ENCODE measurements around the gene EID1.
"Not testable (repeated sequence)": the region's sequence is repeated elsewhere in the genome, so short reads cannot be mapped to it uniquely, and the experiment has no call there.

The EID1 gene

GRCh38 chr15:48905847-48906246, 27.9 kb downstream of the EID1 start:
- in situ Hi-C loops (cut with MboI; ENCODE audit: low sequenced_read_pairs), result no loop called here

GRCh38 chr15:48909313-48909712, 31.4 kb downstream of the EID1 start:
- in situ Hi-C loops (cut with MboI; ENCODE audit: low sequenced_read_pairs), result not testable (repeated sequence)

GRCh38 chr15:48910554-48910953, 32.6 kb downstream of the EID1 start:
- in situ Hi-C loops (cut with MboI; ENCODE audit: low sequenced_read_pairs), result not testable (repeated sequence)

GRCh38 chr15:48913141-48913540, 35.2 kb downstream of the EID1 start:
- in situ Hi-C loops (cut with MboI; ENCODE audit: low sequenced_read_pairs), result no loop called here

GRCh38 chr15:48914717-48915116, 36.8 kb downstream of the EID1 start:
- in situ Hi-C loops (cut with MboI; ENCODE audit: low sequenced_read_pairs), result no loop called here

- in situ Hi-C loops (cut with MboI; ENCODE audit: low sequenced_read_pairs), result no loop called here
These were observed 37.9 kb downstream of the EID1 start for GRCh38 chr15:48915861-48916260.

- in situ Hi-C loops (cut with MboI; ENCODE audit: low sequenced_read_pairs), result no loop called here
These were observed 38.8 kb downstream of the EID1 start for GRCh38 chr15:48916721-48917120.

GRCh38 chr15:48922046-48922445, 44.1 kb downstream of the EID1 start:
- in situ Hi-C loops (cut with MboI; ENCODE audit: low sequenced_read_pairs), result no loop called here

GRCh38 chr15:48924528-48925393, 46.8 kb downstream of the EID1 start:
- in situ Hi-C loops (cut with MboI; ENCODE audit: low sequenced_read_pairs), result no loop called here

GRCh38 chr15:48925714-48926223, 47.8 kb downstream of the EID1 start:
- in situ Hi-C loops (cut with MboI; ENCODE audit: low sequenced_read_pairs), result no loop called here

- in situ Hi-C loops (cut with MboI; ENCODE audit: low sequenced_read_pairs), result no loop called here
These were observed 51.1 kb downstream of the EID1 start for GRCh38 chr15:48928877-48929538.

GRCh38 chr15:48929661-48930060, 51.7 kb downstream of the EID1 start:
- in situ Hi-C loops (cut with MboI; ENCODE audit: low sequenced_read_pairs), result no loop called here

Data from hTERT RPE-1 (cell line).